ENCODE data around the gene KCNQ2.

The KCNQ2 gene

GRCh38 chr20:63471981-63472831 lies at the start of gene KCNQ2:
Gene KCNQ2 (minus strand): TSS chr20:63472655. CDS start chr20:63472463, 192 bp downstream.
- no peak for DNase-seq

- no peak for DNase-seq
These were observed 49.1 kb upstream of the KCNQ2 start for GRCh38 chr20:63521602-63522001.

GRCh38 chr20:63520934-63521601 lies 48.6 kb upstream of the KCNQ2 start:
- peak; percentile 32 for DNase-seq

- DNase-seq, result peak; percentile 58
These were observed 48.1 kb upstream of the KCNQ2 start, which contains the start of gene PPDPF for GRCh38 chr20:63520504-63520933. Gene PPDPF (plus strand): TSS chr20:63520765. CDS start chr20:63521309, 544 bp downstream.

GRCh38 chr20:63519668-63520503 lies 47.4 kb upstream of the KCNQ2 start:
- no peak for DNase-seq

- no peak for DNase-seq
These were observed 46.7 kb upstream of the KCNQ2 start for GRCh38 chr20:63518946-63519667.

- no peak for DNase-seq
These were observed 46.0 kb upstream of the KCNQ2 start for GRCh38 chr20:63518351-63518861.

GRCh38 chr20:63517376-63518309 lies 45.2 kb upstream of the KCNQ2 start:
- DNase-seq, result no peak

- DNase-seq, result peak; percentile 47
These were observed 42.1 kb upstream of the KCNQ2 start for GRCh38 chr20:63514520-63514919.

- DNase-seq, result no peak
These were observed 40.8 kb upstream of the KCNQ2 start for GRCh38 chr20:63513207-63513606.

- DNase-seq, result peak; percentile 5
These were observed 36.7 kb upstream of the KCNQ2 start for GRCh38 chr20:63509088-63509564.

GRCh38 chr20:63508072-63508768 lies 35.8 kb upstream of the KCNQ2 start:
- no peak for DNase-seq

- no peak for DNase-seq
These were observed 34.8 kb upstream of the KCNQ2 start for GRCh38 chr20:63507083-63507743.

- DNase-seq, result no peak
These were observed 33.3 kb upstream of the KCNQ2 start for GRCh38 chr20:63505723-63506122.

- no peak for DNase-seq
These were observed 32.8 kb upstream of the KCNQ2 start for GRCh38 chr20:63505281-63505680.

- DNase-seq, result no peak
These were observed 32.2 kb upstream of the KCNQ2 start for GRCh38 chr20:63504642-63505041.

GRCh38 chr20:63503524-63503923 lies 31.1 kb upstream of the KCNQ2 start:
- no peak for DNase-seq

GRCh38 chr20:63502671-63503172 lies 30.3 kb upstream of the KCNQ2 start:
- no peak for DNase-seq

Measured in OCI-M1 (cell line).